Neural cell (in vitro differentiated cells): ENCODE data around the gene CD58. TPM values are rescaled to one million over a fixed set of nuclear protein-coding genes. Genes with fewer than 3 reads are reported as not detected.

ENCODE experiments used
- H2AFZ ChIP-seq: fragments of 200-600, 300-800 bp; sonication (generic), shearing (Covaris generic); 2 replicates; pipeline ENCODE4 v1.6.0; 2014; ENCODE audit warnings: low read depth, mild to moderate bottlenecking, antibody characterized with exemption, low read length, moderate library complexity
- H3F3A ChIP-seq: fragments of 200-600 bp; shearing (Covaris generic); 2 replicates; pipeline ENCODE4 v1.6.1; 2016; ENCODE audit warnings: mild to moderate bottlenecking, moderate library complexity, mixed read lengths, antibody characterized with exemption, low read length; ENCODE audit not compliant: insufficient read depth, poor library complexity, severe bottlenecking
- H3K27ac ChIP-seq: fragments of 200-600, 300-800 bp; sonication (generic), shearing (Covaris generic); 2 replicates; pipeline ENCODE4 v1.5.1; 2014; ENCODE audit warnings: mild to moderate bottlenecking, low read length, moderate library complexity
- H3K27me3 ChIP-seq: fragments of 300-800, 200-600 bp; sonication (generic), shearing (Covaris generic); 2 replicates; pipeline ENCODE4 v1.6.0; 2014; ENCODE audit warnings: mild to moderate bottlenecking, low read depth, low read length, moderate library complexity; ENCODE audit not compliant: insufficient read depth
- H3K36me3 ChIP-seq: fragments of 300-800, 200-600 bp; sonication (generic), shearing (Covaris generic); 2 replicates; pipeline ENCODE4 v1.5.1; 2014; ENCODE audit warnings: mild to moderate bottlenecking, antibody characterized with exemption, low read length, moderate library complexity; ENCODE audit not compliant: insufficient read depth
- H3K4me2 ChIP-seq: fragments of 300-800, 200-600 bp; sonication (generic), shearing (Covaris generic); 2 replicates; pipeline ENCODE4 v1.6.0; 2014; ENCODE audit warnings: mild to moderate bottlenecking, low read length
- H3K4me3 ChIP-seq: fragments of 300-800, 200-600 bp; sonication (generic), shearing (Covaris generic); 2 replicates; pipeline ENCODE4 v1.5.1; 2014; ENCODE audit warnings: mild to moderate bottlenecking, low read length, moderate library complexity
- H3K79me2 ChIP-seq: fragments of 200-600 bp; shearing (Covaris generic); replicated peaks from 2 replicates; pipeline ENCODE4 v1.6.0; 2014; ENCODE audit warnings: mild to moderate bottlenecking, low read length, moderate library complexity; ENCODE audit not compliant: insufficient read depth
- H3K9ac ChIP-seq: fragments of 300-800, 200-600 bp; sonication (generic), shearing (Covaris generic); 2 replicates; pipeline ENCODE4 v1.6.1; 2016; ENCODE audit warnings: mild to moderate bottlenecking, low read length, mixed read lengths
- H3K9me2 ChIP-seq: fragments of 200-600 bp; shearing (Covaris generic); 2 replicates; pipeline ENCODE4 v1.6.1; 2016; ENCODE audit warnings: mild to moderate bottlenecking, low read length, mixed read lengths; ENCODE audit not compliant: insufficient read depth
- H3K9me3 ChIP-seq: fragments of 200-600, 300-800 bp; sonication (generic), shearing (Covaris generic); 2 replicates; pipeline ENCODE4 v1.6.1; 2016; ENCODE audit warnings: mild to moderate bottlenecking, mixed run types, low read length, moderate library complexity, mixed read lengths
- H4K20me1 ChIP-seq: fragments of 200-600 bp; shearing (Covaris generic); 2 replicates; pipeline ENCODE4 v1.6.1; 2016; ENCODE audit warnings: mild to moderate bottlenecking, mixed run types; ENCODE audit not compliant: insufficient read depth
- CTCF ChIP-seq: fragments of 450-650 bp; IDR thresholded peaks from 2 replicates; pipeline ENCODE4 v1.5.1; 2014; ENCODE audit warnings: antibody characterized with exemption, mild to moderate bottlenecking, moderate library complexity; ENCODE audit not compliant: poor library complexity, severe bottlenecking
- EP300 ChIP-seq: fragments of 450-650 bp; conservative IDR thresholded peaks from 2 replicates; pipeline ENCODE4 v1.6.1; 2014; ENCODE audit warnings: antibody characterized with exemption, mild to moderate bottlenecking, moderate library complexity; ENCODE audit not compliant: poor library complexity, severe bottlenecking
- EZH2 ChIP-seq: fragments of 200-600, 300-800 bp; shearing (Covaris generic), sonication (generic); IDR thresholded peaks from 2 replicates; pipeline ENCODE4 v1.6.1; 2014; ENCODE audit warnings: antibody characterized with exemption, low read length, borderline replicate concordance, mild to moderate bottlenecking; ENCODE audit not compliant: insufficient read depth, poor library complexity, severe bottlenecking
- MXI1 ChIP-seq: fragments of 450-650 bp; conservative IDR thresholded peaks from 2 replicates; pipeline ENCODE4 v1.6.1; 2014; ENCODE audit warnings: antibody characterized with exemption, mild to moderate bottlenecking; ENCODE audit not compliant: poor library complexity, severe bottlenecking
- POLR2AphosphoS5 ChIP-seq: IDR thresholded peaks from 2 replicates; pipeline ENCODE4 v1.6.1; 2012
- RAD21 ChIP-seq: fragments of 450-650 bp; conservative IDR thresholded peaks from 2 replicates; pipeline ENCODE4 v1.6.1; 2014; ENCODE audit warnings: antibody characterized with exemption, mild to moderate bottlenecking, moderate library complexity
- REST ChIP-seq: IDR thresholded peaks from 2 replicates; pipeline ENCODE4 v1.6.1; 2012; ENCODE audit warnings: borderline replicate concordance
- SMC3 ChIP-seq: fragments of 450-650 bp; conservative IDR thresholded peaks from 2 replicates; pipeline ENCODE4 v1.6.1; 2014; ENCODE audit warnings: antibody characterized with exemption, mild to moderate bottlenecking, moderate library complexity; ENCODE audit not compliant: poor library complexity
- TAF1 ChIP-seq: IDR thresholded peaks from 2 replicates; pipeline ENCODE4 v1.6.1; 2012; ENCODE audit warnings: low read depth
- polyA plus RNA-seq: library from polyadenylated mRNA; depleted of rRNA; stranded (reverse); fragments of >200 nt; gene quantifications from 2 replicates; pipeline ENCODE4 v1.2.3, GENCODE V29; 2014

CD58 gene
- polyA plus RNA-seq, 1 donor from 2014 or later: 1.8 TPM

GRCh38 chr1:116466810-116467557 is 103.8 kb downstream of the CD58 start:
- no peak overlapping the region for H3K4me3 ChIP-seq
- H3F3A ChIP-seq: no peaks in the 10 kb centered on the region
- H3K79me2 ChIP-seq: no peaks in the 10 kb centered on the region
- H3K36me3 ChIP-seq: no peaks in the 10 kb centered on the region
- no peaks in the 10 kb centered on the region for H3K9me3 ChIP-seq
- H4K20me1 ChIP-seq: no peaks in the 10 kb centered on the region
- no peaks in the 10 kb centered on the region for H3K9me2 ChIP-seq
- H3K27ac ChIP-seq: no peak overlapping the region
- no peak overlapping the region for H3K9ac ChIP-seq
- no peak overlapping the region for H2AFZ ChIP-seq
- TF ChIP-seq REST (no peak), TAF1 (no peak), SMC3 (no peak), MXI1 (no peak), RAD21 (no peak), EP300 (no peak), CTCF (no peak), EZH2 (no peak), POLR2AphosphoS5 (no peak)
- no peaks in the 10 kb centered on the region for H3K27me3 ChIP-seq
- no peak overlapping the region for H3K4me2 ChIP-seq

- Histone ChIP-seq H3K4me3 (no peak overlapping the region), H3F3A (no peaks in the 10 kb centered on the region), H4K20me1 (no peaks in the 10 kb centered on the region), H3K9me2 (no peaks in the 10 kb centered on the region), H3K9me3 (no peaks in the 10 kb centered on the region), H3K4me2 (no peak overlapping the region), H3K79me2 (no peaks in the 10 kb centered on the region), H3K9ac (no peak overlapping the region), H3K36me3 (no peaks in the 10 kb centered on the region), H2AFZ (no peak overlapping the region), H3K27ac (no peak overlapping the region), H3K27me3 (no peaks in the 10 kb centered on the region)
- TF ChIP-seq POLR2AphosphoS5 (no peak), SMC3 (no peak), EZH2 (no peak), MXI1 (no peak), EP300 (no peak), TAF1 (no peak), REST (no peak), CTCF (no peak), RAD21 (no peak)
Observed at GRCh38 chr1:116465845-116466685, 104.8 kb downstream of the CD58 start.
